A549 (cell line): ENCODE data around the gene AGFG1.

Source experiments
- CEBPB ChIP-seq, 2 experiments: fragments of >200 bp in 1 of 2; sonication (Bioruptor Twin) in 1 of 2; formaldehyde crosslinking in 1 of 2; IDR thresholded peaks; 2 replicates each; pipeline ENCODE4 v1.6.1; 2012 to 2016
- EP300 ChIP-seq, 2 experiments: fragments of >200 bp; sonication (Bioruptor Twin); formaldehyde crosslinking; IDR thresholded peaks; 2 replicates in 1 of 2; 3 replicates in 1 of 2; pipeline ENCODE4 v1.6.1; 2016 to 2017
- HOXA7 ChIP-seq: fragments of 250-450 bp; sonication (Bioruptor Pico); IDR thresholded peaks from 2 replicates; pipeline ENCODE4 v1.5.0; 2020; ENCODE audit warnings: mild to moderate bottlenecking, moderate library complexity
- JUNB ChIP-seq: fragments of >200 bp; sonication (Bioruptor Twin); formaldehyde crosslinking; IDR thresholded peaks from 2 replicates; pipeline ENCODE4 v1.6.1; 2016
- MAFK ChIP-seq: fragments of 450-650 bp; IDR thresholded peaks from 2 replicates; pipeline ENCODE4 v1.6.1; 2014; ENCODE audit not compliant: partially characterized antibody
- POLR2A ChIP-seq: IDR thresholded peaks from 2 replicates; pipeline ENCODE4 v1.6.1; 2012; ENCODE audit warnings: mild to moderate bottlenecking, low read length
- RFX5 ChIP-seq: fragments of 450-650 bp; IDR thresholded peaks from 2 replicates; pipeline ENCODE4 v1.7.1; 2014; ENCODE audit warnings: antibody characterized with exemption, mild to moderate bottlenecking, moderate library complexity
- TF ChIP-seq, protein P1 (sequence below): fragments of 200-600 bp; sonication (generic); IDR thresholded peaks from 2 replicates; pipeline ENCODE4 v1.6.1; 2016; ENCODE audit warnings: antibody characterized with exemption, mild to moderate bottlenecking, moderate library complexity
- TF ChIP-seq, protein P2 (sequence below): fragments of >200 bp; sonication (Bioruptor Twin); formaldehyde crosslinking; IDR thresholded peaks from 3 replicates; pipeline ENCODE4 v1.5.1; 2016
- TF ChIP-seq, protein P3 (sequence below): IDR thresholded peaks from 2 replicates; pipeline ENCODE4 v1.6.1; 2012

DNA sequence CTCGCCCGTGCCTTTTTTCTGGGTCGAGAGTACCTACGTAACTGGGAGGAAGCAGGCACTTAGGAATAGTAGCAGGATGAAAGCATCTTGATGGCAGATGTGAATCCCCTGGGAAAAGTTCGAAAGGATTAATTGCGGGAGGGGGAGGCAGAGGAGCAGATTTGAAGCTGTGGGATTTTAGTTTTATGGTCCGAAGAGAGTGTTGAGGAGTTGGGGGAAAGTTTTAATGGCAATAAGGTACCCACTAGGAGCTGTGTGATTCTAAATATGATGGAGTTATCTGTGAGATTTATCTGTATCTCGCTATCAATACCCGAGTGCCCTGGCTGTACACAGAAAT, 1.1 kb downstream of the AGFG1 start:
- TF ChIP-seq, protein P1, sequence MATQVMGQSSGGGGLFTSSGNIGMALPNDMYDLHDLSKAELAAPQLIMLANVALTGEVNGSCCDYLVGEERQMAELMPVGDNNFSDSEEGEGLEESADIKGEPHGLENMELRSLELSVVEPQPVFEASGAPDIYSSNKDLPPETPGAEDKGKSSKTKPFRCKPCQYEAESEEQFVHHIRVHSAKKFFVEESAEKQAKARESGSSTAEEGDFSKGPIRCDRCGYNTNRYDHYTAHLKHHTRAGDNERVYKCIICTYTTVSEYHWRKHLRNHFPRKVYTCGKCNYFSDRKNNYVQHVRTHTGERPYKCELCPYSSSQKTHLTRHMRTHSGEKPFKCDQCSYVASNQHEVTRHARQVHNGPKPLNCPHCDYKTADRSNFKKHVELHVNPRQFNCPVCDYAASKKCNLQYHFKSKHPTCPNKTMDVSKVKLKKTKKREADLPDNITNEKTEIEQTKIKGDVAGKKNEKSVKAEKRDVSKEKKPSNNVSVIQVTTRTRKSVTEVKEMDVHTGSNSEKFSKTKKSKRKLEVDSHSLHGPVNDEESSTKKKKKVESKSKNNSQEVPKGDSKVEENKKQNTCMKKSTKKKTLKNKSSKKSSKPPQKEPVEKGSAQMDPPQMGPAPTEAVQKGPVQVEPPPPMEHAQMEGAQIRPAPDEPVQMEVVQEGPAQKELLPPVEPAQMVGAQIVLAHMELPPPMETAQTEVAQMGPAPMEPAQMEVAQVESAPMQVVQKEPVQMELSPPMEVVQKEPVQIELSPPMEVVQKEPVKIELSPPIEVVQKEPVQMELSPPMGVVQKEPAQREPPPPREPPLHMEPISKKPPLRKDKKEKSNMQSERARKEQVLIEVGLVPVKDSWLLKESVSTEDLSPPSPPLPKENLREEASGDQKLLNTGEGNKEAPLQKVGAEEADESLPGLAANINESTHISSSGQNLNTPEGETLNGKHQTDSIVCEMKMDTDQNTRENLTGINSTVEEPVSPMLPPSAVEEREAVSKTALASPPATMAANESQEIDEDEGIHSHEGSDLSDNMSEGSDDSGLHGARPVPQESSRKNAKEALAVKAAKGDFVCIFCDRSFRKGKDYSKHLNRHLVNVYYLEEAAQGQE: no peak
- TF ChIP-seq MAFK (no peak), JUNB (no peak), POLR2A (no peak), CEBPB (IDR thresholded peaks at IDR 0.05) (no peak), EP300 (IDR thresholded peaks at IDR 0.05) (no peak), HOXA7 (CRISPR knock-in tag) (no peak), RFX5 (no peak)
- TF ChIP-seq, protein P2, sequence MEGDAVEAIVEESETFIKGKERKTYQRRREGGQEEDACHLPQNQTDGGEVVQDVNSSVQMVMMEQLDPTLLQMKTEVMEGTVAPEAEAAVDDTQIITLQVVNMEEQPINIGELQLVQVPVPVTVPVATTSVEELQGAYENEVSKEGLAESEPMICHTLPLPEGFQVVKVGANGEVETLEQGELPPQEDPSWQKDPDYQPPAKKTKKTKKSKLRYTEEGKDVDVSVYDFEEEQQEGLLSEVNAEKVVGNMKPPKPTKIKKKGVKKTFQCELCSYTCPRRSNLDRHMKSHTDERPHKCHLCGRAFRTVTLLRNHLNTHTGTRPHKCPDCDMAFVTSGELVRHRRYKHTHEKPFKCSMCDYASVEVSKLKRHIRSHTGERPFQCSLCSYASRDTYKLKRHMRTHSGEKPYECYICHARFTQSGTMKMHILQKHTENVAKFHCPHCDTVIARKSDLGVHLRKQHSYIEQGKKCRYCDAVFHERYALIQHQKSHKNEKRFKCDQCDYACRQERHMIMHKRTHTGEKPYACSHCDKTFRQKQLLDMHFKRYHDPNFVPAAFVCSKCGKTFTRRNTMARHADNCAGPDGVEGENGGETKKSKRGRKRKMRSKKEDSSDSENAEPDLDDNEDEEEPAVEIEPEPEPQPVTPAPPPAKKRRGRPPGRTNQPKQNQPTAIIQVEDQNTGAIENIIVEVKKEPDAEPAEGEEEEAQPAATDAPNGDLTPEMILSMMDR: no peak
- TF ChIP-seq, protein P3, sequence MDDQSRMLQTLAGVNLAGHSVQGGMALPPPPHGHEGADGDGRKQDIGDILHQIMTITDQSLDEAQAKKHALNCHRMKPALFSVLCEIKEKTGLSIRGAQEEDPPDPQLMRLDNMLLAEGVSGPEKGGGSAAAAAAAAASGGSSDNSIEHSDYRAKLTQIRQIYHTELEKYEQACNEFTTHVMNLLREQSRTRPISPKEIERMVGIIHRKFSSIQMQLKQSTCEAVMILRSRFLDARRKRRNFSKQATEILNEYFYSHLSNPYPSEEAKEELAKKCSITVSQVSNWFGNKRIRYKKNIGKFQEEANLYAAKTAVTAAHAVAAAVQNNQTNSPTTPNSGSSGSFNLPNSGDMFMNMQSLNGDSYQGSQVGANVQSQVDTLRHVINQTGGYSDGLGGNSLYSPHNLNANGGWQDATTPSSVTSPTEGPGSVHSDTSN: no peak
